HG02759 (cell line): Measurements from ENCODE around the gene PLCD4.

Experiments used
- ATAC-seq: cut with Tn5 transposase; IDR thresholded peaks from one replicate; pipeline ENCODE4 v1.9.1; 2021; ENCODE audit warnings: mild to moderate bottlenecking, moderate library complexity; ENCODE audit not compliant: unreplicated experiment

PLCD4 gene

DNA sequence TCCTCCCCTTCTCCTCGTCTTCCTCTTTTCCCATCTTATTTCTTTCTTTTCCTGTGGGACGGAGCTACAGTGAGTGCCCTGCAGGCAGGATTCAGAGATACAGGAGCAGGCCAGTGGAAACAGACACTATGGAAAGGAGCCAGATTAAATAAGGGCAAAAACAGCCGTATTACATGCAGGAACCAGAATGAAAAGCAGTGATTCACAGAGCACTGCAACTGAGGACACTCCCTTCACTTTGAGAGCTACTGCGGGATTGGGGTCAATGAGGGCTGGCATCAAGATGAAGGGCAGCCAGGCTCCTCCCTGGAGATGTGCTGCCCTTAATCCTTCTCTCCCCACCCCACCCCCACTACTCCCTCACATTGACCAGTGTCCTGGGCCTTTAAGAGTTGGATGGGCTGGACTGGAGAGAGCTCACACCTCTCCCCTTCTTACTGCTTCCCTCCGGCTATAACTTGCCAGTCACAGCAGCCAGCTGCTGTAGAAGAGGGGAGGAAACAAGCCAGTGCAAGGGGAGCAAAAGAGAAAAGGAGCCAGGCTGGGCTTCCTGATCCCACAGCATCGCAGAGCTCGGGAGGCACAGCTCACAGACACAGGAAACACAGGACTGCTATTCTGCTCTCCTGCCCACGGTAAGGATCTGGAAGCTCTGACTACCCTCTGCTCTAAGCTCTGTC lies at the start of gene PLCD4:
PLCD4 (plus strand) TSS at position 464 of the 680 bp plus-strand sequence. CDS start 7,841 bp downstream, outside the sequence.
- no peak for ATAC-seq

DNA sequence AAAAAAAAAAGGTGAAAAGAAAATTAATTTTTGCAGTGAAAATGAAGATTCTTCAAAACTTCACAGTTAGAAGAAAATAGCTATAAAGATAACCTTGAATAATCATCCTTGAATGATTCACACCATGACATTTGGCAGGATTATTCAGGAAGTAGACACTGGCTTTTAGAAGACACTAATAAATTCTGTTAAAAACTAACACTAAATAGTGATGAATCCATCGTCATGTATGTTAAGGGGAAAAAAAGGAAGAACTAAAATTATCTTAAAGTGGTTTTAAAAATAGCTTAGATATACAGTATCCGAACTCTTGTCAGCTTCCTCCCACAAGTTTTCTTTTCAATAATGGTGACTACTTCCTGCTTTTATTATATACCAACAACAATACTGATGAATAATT lies 49.8 kb upstream of the PLCD4 start:
- no peak for ATAC-seq

DNA sequence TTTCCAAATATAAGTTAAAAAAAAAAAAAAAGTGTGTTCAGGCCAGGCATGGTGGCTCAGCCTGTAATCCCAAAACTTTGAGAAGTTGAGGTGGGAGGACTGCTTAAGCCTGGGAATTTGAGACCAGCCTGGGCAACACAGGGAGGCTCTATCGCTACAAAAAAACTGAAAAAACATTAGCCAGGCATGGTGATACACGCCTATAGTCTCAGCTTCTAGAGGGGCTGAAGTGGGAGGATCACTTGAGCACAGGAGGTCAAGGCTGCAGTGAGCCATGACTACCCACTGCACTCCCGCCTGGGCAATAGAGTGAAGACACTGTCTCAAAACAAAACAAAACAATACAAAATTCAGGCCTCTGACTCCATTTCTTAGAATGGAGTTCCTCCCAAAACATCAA lies 48.7 kb upstream of the PLCD4 start:
- no peak for ATAC-seq

DNA sequence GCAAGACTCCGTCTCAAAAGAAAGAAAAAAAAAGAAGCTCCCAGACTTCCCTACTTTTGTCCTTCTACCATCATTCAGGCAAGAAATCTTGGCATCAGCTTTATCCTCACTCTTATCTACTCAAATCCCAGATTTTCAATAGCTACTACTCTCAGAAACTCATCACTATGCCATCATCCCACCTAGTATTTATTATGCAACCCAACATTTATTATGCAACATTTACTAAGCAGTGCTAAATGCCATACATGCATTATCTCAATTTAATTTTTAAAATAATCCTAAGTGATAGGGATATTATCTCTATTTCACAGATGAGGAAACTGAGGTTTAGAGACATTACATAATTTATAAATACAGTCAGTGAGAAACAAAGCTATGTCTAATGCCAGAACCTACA lies 43.6 kb upstream of the PLCD4 start:
- ATAC-seq, result no peak

DNA sequence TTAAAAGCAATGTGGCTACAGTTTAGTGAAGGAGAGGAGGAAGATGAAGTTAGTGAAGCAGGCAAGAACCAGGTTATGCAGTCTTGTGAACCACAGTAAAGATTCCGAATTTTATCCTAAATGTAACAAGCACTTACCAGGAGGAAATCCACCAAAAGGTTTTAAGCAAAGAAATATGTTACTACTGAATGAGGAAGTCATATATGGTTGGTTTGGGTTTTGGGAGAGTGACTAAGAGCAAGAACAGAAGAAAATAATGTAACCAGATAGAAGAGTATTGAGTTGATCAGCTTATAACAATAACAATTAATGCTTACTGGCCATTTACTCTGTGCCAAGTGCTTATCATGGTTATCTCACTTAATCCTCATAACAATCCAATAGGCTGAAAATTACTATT lies 41.4 kb upstream of the PLCD4 start:
- ATAC-seq, result no peak

DNA sequence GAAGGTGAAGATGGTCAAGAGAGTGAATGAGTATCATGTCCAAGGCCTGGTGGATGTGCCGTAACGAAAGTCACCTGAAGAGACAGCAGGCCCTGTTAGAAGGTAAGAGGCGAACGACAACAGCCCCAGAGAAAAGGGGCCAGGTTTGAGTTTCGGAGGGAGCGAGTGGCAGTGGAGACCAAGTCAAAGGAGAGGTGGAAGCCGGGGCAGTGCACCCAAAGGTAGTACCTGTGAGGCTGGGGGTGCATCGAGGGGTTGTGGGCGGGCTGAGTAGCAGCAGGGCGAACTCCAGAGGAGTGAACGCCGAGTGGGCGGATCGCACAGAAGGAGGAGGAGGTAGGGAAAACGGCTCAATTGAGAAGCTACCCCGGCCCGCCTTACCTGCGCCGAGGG lies 39.9 kb upstream of the PLCD4 start:
- peak; percentile 41 for ATAC-seq

DNA sequence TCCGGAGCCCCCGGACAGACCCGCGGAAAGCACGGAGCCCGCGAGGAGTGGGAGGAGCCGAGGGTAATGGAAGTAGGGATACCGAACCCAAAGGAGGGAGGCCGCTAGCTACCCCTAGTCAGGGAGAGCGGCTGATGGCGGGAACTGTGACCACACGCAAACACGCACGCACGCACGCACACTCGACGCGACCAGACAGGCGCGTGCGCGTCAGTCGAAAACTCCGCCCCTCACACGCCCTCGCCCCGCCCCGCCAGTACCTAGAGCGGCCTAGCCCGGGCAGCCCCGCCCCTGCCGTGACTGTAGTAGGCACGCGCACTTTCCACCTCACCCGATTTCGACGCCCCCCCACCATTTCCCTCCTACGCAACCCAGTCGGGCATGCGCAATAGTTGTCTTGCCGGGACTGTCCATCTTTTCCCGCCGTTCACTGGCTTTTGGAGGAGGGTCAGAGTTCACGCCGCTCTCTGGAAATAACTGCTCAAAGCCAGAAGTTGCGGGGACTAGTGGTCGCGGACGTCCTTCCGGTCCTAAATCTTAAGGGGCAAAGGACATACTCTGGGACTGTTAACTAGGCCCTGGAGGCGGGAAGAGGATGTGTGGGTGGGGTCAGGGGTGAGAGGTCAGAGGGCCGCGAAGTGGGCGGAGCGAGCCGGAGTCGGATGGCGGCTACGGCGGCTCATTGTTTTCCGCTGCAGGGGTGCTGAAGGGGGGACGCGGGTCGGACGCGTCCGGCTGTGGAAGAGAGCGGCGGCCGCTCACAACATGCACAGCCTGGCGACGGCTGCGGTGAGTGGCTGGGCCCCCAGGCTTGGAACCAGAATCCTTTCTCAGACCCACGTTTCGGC lies 39.3 kb upstream of the PLCD4 start, which contains the start of the genes CNOT9 and USP37:
CNOT9 (plus strand) TSS at position 650 of the 848 bp plus-strand sequence; CDS start at position 766, 116 bp downstream.
USP37 (minus strand) TSS at position 162 of the 848 bp plus-strand sequence. CDS start 9,698 bp downstream, outside the sequence.
- peak; percentile 80 for ATAC-seq

DNA sequence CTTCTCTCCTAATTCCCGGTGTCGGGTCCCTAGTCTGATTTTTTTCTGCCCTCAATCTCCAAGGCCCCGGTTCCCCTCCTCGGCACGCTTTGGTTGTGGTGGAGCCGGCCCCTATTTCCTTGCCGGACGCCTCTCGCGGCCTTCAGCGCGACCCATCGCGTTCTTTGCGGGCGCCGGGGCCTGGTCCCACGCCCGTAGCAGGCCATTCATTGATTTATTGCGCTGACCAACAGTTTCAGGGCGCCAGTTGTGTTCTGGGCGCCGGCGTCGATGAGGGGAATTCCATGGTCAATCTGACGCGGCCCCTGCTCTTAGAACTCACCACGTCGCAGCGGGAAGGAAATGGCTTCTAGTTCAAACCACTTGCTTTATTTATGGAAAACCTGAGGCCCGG lies 38.7 kb upstream of the PLCD4 start:
- ATAC-seq, result peak; percentile 34

DNA sequence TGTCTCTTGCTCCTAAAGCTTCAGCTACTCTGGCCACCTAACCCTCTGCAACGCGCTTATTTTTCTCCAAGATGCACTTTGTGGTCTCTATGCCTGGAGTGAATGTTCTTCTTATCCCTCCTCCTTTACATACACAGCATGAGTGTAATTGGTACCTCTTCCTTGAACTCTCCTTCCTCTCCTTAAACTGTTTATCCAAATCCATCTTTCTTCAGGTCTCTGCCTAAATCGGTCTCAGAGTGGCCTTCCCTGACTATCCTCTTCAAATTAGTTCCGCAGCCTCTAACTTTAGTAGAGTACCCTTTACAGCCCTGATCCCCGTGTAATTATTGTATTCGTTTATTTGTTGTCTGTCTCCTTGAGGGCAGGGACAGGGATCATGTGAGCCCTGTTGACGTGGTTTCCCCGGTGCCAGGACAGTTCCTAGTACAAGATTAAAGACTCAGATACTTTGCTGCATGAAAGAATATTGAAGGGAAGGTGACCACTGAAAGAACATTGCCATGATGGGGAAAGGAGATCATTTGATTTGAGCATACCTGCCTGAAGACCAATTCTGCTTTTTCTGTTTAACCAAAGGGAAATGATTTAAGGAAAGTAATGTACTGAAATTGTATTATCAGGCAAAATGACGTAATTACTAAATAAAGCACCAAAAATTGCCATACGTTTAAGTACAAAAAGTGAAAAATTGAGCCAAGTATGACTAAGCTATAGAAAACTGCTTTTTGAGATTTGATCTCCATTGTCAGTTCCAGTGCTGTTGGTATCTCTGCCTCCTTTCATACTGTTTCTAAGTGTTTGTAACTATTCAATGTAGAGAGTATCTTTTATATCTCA lies 37.8 kb upstream of the PLCD4 start:
- no peak for ATAC-seq

DNA sequence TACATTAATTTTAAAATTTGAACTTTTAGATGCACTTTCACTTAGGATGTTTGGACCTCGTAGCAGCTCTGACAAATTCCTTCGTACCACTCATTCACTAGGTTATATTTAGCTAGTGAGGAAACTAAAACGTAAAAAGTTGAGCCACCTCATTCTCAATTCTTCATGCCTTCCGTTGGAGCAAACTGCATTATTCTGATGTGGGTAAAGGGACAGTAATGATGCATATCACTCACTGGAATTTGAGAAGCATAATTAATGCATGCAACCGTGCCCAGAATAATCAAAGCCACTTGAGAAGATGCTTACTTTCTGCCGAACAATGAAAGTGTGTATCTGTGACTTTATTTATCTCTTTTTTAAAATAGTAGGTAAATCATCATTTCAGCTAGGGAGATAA lies 36.8 kb upstream of the PLCD4 start:
- no peak for ATAC-seq

DNA sequence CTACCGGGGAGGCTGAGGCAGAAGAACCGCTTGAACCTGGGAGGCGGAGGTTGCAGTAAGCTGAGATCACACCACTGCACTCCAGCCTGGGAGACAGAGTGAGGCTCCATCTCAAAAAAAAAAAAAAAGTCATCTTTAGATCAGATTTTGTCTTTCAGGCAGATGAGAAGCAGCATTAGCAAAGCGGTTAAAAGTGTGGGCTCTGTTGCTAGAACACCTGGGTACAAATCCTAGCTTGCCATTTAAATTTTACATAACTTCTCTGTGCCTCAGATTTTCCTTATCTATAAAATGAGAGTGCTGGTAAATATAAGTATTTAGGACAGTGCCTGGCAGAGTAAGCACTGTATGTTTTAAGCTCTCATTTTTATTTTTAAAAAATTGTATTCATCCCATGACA lies 30.8 kb upstream of the PLCD4 start:
- no peak for ATAC-seq

DNA sequence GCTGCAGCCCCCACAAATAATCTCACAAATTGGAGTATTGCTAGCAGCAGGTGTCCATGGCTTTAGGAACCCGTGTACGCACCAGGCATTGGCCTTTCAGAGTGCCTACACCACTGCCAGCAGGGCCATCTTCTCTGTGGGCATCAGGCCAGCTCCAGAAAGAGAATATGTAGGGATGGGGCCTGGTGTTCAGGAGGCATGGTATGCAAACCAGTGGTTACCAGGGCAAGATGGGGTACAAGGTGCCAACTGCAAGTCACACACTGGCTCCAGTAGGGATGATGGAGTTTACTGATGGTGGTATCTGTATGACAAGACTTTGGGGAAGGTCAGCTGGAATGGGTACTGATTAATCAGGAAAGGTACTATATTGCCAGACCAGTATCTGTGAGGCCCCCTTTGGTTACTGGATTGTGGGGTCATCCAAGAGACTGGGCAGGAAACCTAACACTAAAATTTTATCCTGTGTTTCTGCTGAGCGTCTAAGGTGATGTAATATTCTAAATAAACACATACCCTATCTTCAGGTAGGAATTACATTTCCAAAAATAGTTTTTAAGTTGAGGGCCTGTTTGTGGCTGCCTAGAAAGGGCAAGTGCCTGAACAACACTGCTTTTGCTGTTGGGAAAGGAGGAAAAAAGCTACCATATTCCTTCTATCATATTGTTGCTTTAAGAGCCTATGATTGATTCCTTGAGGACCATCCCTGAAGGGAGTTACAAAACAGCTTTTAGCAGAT lies 30.0 kb upstream of the PLCD4 start:
- no peak for ATAC-seq

DNA sequence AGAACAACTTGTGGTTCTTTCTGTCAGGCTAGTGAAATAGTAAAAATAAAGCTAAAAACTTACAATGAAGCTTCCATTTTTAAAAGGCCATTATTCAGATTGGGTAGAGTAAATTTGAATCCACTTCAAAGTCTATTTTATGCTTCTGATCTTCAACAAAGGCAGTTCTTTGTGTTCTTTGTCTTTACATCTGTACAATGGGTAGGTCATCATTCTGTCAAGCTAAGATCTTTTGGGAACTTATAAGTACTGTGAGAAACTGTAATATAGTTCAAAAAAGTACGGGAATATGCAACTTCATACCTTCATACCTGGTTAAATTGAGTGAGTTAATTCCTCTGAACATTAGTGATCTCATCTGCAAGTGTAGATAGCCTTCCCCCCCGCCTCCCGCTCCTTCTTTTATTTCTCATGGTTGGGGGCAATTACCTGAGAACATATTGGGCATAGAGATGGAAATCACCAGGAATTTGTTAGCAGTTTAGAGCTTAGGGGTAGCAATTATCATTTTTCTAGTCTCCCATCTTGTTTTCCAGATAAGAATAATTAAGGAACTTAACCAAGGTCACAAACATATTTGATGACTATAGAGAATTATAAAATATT lies 29.3 kb upstream of the PLCD4 start:
- ATAC-seq, result no peak

DNA sequence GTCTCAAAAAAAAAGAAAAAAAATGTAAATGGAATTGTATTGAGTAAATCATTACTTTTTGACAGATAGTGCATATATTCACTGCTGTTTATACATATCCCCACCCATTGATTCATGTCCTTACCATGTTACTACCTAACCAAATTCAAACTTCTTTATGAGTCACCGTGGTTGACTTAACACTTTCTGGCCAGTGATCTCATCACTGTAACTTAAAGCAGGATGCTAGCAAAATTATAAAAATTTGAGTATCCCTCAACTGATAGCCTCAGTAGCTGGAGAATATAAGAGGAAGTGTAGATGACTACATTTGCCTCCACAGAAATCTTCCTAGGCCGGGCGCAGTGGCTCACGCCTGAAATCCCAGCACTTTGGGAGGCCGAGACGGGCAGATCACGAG lies 25.6 kb upstream of the PLCD4 start:
- peak; percentile 84 for ATAC-seq

DNA sequence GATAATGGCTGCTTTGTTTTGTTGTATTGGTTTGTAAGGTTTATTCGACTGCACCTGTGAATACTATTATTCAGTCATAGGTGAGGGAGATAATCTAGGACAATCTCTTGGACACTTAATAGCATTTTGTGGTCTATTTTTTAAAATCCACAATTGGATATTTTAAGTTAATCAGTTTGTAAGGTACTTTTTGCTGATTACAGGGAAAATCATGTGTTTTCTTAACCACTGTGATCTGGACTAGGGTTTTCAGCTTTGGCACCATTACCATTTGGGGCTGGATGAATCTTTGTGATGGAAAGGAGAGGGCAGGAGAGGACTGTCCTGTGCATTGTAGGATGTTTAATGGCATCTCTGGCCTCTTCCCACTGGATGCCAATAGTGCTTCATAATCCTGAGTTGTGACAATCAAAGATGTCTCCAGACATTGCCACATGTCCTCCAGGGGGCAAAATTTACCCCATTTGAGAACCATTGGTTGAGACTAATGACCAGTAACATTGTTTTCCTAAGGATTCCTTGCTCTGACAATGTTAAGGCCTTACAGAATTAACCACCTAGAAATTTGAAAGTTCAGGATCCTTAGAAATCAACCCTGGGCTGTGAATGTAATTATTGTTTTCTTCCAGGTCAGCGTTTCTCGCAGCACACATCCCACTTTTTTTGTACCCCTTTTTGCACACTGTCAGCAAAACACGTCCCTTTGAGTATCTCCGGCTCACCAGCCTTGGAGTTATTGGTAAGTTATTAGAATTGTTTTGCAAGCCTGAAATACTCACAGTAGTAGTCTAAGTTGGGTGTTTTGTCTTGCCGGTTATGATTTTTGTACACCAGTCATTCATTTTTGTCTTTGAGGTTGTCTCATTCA lies 23.5 kb upstream of the PLCD4 start:
- ATAC-seq, result no peak

DNA sequence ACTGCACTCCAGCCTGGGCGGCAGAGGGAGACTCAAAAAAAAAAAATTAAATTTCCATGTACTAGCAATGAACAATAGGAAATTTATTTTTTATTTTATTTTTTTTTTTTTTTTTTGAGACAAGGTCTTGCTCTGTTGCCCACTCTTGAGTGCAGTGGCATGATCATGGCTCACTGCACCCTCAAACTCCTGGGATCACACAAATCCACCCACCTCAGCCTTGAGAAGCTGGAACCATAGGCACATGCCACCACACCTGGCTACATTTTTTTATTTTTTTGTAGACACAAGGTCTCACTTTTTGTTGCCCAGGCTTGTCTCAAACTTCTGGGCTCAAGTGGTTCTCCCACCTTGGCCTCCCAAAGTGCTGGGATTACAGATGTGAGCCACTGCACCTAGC lies 22.2 kb upstream of the PLCD4 start:
- no peak for ATAC-seq

DNA sequence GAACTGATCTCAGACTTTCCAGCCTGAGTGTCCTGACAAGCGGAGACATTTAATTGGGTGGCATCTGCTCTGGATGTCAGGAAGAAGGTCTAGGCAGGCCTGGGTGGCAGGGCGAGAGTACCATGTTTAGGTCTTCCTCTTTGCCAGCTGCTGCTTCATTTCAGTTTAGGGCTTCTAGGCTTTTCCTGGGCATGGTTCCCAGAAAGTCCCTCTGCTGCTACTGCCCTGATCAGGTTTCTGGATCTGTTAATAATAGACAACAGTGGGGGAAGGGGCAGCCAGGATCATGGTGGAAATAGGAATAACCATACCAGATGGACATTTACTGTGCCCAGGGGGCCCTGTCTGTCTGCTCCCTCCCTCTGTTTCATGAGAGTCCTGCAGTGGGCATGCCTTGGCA lies 2.3 kb upstream of the PLCD4 start:
- no peak for ATAC-seq

DNA sequence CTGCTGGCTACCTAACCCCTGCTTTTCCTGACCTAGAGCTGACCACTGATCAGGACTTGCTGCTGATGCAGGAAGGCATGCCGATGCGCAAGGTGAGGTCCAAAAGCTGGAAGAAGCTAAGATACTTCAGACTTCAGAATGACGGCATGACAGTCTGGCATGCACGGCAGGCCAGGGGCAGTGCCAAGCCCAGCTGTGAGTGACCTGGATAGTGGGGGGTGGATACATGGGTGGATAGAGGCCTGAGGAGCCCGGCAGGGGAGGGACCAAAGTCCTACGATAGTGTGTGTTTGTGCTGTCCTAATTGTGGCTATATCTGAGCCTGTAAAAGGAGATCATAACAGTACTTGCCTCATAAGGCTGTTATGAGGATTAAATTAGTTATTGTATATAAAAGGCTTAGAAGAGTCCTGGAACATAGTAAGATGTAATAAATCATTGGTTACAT lies 8.2 kb downstream of the PLCD4 start:
- ATAC-seq, result no peak
